OCI-LY1 (cell line): ENCODE measurements around the gene HOXA10.

Experiments
- H2AFZ ChIP-seq: fragments of 200-600 bp; sonication (generic), shearing (Covaris generic); 2 replicates; pipeline ENCODE4 v1.6.0; 2014; ENCODE audit warnings: antibody characterized with exemption, mild to moderate bottlenecking, low read length
- H3F3A ChIP-seq: fragments of 200-600 bp; sonication (generic), shearing (Covaris generic); 2 replicates; pipeline ENCODE4 v1.6.0; 2014; ENCODE audit warnings: mild to moderate bottlenecking, antibody characterized with exemption, low read length, moderate library complexity; ENCODE audit not compliant: insufficient read depth
- H3K27ac ChIP-seq: fragments of 200-600 bp; sonication (generic); 2 replicates; pipeline ENCODE4 v1.5.1; 2014; ENCODE audit warnings: low read length, mixed run types, mild to moderate bottlenecking, low read depth; ENCODE audit not compliant: poor library complexity, severe bottlenecking
- H3K27me3 ChIP-seq: fragments of 200-600 bp; sonication (generic); 2 replicates; pipeline ENCODE4 v1.6.0; 2014; ENCODE audit warnings: antibody characterized with exemption, mild to moderate bottlenecking, low read length, moderate library complexity; ENCODE audit not compliant: insufficient read depth
- H3K36me3 ChIP-seq: fragments of 200-600 bp; sonication (generic); 2 replicates; pipeline ENCODE4 v1.6.1; 2014; ENCODE audit warnings: mild to moderate bottlenecking, antibody characterized with exemption, low read length, moderate library complexity, mixed read lengths; ENCODE audit not compliant: insufficient read depth
- H3K4me1 ChIP-seq: fragments of 200-600 bp; sonication (generic); 2 replicates; pipeline ENCODE4 v1.5.1; 2014; ENCODE audit warnings: mild to moderate bottlenecking, low read length, moderate library complexity; ENCODE audit not compliant: insufficient read depth, severe bottlenecking
- H3K4me2 ChIP-seq: fragments of 200-600 bp; sonication (generic), shearing (Covaris generic); 2 replicates; pipeline ENCODE4 v1.6.1; 2014; ENCODE audit warnings: low read length
- H3K4me3 ChIP-seq: fragments of 200-600 bp; sonication (generic); 2 replicates; pipeline ENCODE4 v1.5.1; 2014; ENCODE audit warnings: low read length, low read depth, mild to moderate bottlenecking, mixed read lengths; ENCODE audit not compliant: poor library complexity, severe bottlenecking
- H3K79me2 ChIP-seq: fragments of 200-600 bp; shearing (Covaris generic); 2 replicates; pipeline ENCODE4 v1.6.1; 2016; ENCODE audit warnings: mixed run types, low read length, mixed read lengths; ENCODE audit not compliant: insufficient read depth
- H3K9ac ChIP-seq: fragments of 200-600 bp; sonication (generic), shearing (Covaris generic); 2 replicates; pipeline ENCODE4 v1.6.1; 2014; ENCODE audit warnings: mild to moderate bottlenecking, low read length, mixed read lengths
- H3K9me2 ChIP-seq: fragments of 200-600 bp; sonication (generic), shearing (Covaris generic); 2 replicates; pipeline ENCODE4 v1.6.1; 2014; ENCODE audit warnings: low read depth, mild to moderate bottlenecking, low read length, mixed read lengths
- H3K9me3 ChIP-seq: fragments of 200-600 bp; shearing (Covaris generic); 2 replicates; pipeline ENCODE4 v1.6.1; 2014; ENCODE audit warnings: low read length, mixed read lengths
- H4K20me1 ChIP-seq: fragments of 200-600 bp; sonication (generic), shearing (Covaris generic); 2 replicates; pipeline ENCODE4 v1.6.0; 2016; ENCODE audit warnings: mild to moderate bottlenecking, low read length; ENCODE audit not compliant: insufficient read depth
- CTCF ChIP-seq: fragments of 200-600 bp; sonication (generic), shearing (Covaris generic); IDR thresholded peaks from 2 replicates; pipeline ENCODE4 v1.5.1; 2017; ENCODE audit warnings: mild to moderate bottlenecking, antibody characterized with exemption, low read length, moderate library complexity, mixed read lengths
- EZH2 ChIP-seq: fragments of 200-600 bp; sonication (generic), shearing (Covaris generic); IDR thresholded peaks from 2 replicates; pipeline ENCODE4 v1.8.0; 2017; ENCODE audit warnings: borderline replicate concordance, mixed run types, mild to moderate bottlenecking, antibody characterized with exemption, low read length, moderate library complexity, mixed read lengths

HOXA10 gene

GRCh38 chr7:27138472-27138871 lies 35.6 kb downstream of the HOXA10 start:
- no peaks in the 10 kb centered on the region for H3K36me3 ChIP-seq
- no peak overlapping the region for H2AFZ ChIP-seq
- no peak overlapping the region for H3K27ac ChIP-seq
- H3F3A ChIP-seq, result no peaks in the 10 kb centered on the region
- no peak overlapping the region for H3K4me3 ChIP-seq
- H3K4me1 ChIP-seq, result peaks cover 9% of the 10 kb centered on the region
- TF ChIP-seq EZH2 (no peak), CTCF (no peak)
- no peaks in the 10 kb centered on the region for H3K79me2 ChIP-seq
- no peaks in the 10 kb centered on the region for H3K9me2 ChIP-seq
- H3K4me2 ChIP-seq, result no peak overlapping the region
- H4K20me1 ChIP-seq, result no peaks in the 10 kb centered on the region
- H3K9me3 ChIP-seq, result no peaks in the 10 kb centered on the region
- H3K27me3 ChIP-seq, result no peaks in the 10 kb centered on the region
- no peak overlapping the region for H3K9ac ChIP-seq

GRCh38 chr7:27137640-27138315 lies 36.3 kb downstream of the HOXA10 start:
- no peak for TF ChIP-seq CTCF
- no peak for TF ChIP-seq EZH2
- Histone ChIP-seq H3K27me3 (no peaks in the 10 kb centered on the region), H3K79me2 (no peaks in the 10 kb centered on the region), H3K9me2 (no peaks in the 10 kb centered on the region), H3K27ac (no peak overlapping the region), H3K9me3 (no peaks in the 10 kb centered on the region), H3F3A (no peaks in the 10 kb centered on the region), H3K4me3 (no peak overlapping the region), H3K4me2 (no peak overlapping the region), H4K20me1 (no peaks in the 10 kb centered on the region), H2AFZ (no peak overlapping the region), H3K9ac (no peak overlapping the region), H3K4me1 (peaks cover 8% of the 10 kb centered on the region), H3K36me3 (no peaks in the 10 kb centered on the region)

- Histone ChIP-seq H3K4me2 (no peak overlapping the region), H3F3A (no peaks in the 10 kb centered on the region), H3K27me3 (no peaks in the 10 kb centered on the region), H3K36me3 (no peaks in the 10 kb centered on the region), H3K79me2 (no peaks in the 10 kb centered on the region), H3K4me1 (no peaks in the 10 kb centered on the region), H2AFZ (no peak overlapping the region), H3K9me2 (no peaks in the 10 kb centered on the region), H3K4me3 (no peak overlapping the region), H4K20me1 (no peaks in the 10 kb centered on the region), H3K9me3 (no peaks in the 10 kb centered on the region), H3K27ac (no peak overlapping the region), H3K9ac (no peak overlapping the region)
- no peak for TF ChIP-seq CTCF
- TF ChIP-seq EZH2, result no peak
Observed at GRCh38 chr7:27134392-27134791, 39.7 kb downstream of the HOXA10 start.
